DND-41 (cell line): ENCODE measurements around the gene PLD1.

Experiments
- EZH2 ChIP-seq: IDR thresholded peaks from 3 replicates; pipeline ENCODE4 v1.6.1; 2012; ENCODE audit warnings: borderline replicate concordance, low read depth, mild to moderate bottlenecking, moderate library complexity, low read length, inconsistent platforms; ENCODE audit not compliant: severe bottlenecking
- TF ChIP-seq, protein P1 (sequence below): IDR thresholded peaks from 2 replicates; pipeline ENCODE4 v1.5.1; 2012; ENCODE audit warnings: borderline replicate concordance, low read length, moderate library complexity, mild to moderate bottlenecking; ENCODE audit not compliant: poor library complexity, severe bottlenecking; ENCODE audit errors: extremely low read depth

DNA sequence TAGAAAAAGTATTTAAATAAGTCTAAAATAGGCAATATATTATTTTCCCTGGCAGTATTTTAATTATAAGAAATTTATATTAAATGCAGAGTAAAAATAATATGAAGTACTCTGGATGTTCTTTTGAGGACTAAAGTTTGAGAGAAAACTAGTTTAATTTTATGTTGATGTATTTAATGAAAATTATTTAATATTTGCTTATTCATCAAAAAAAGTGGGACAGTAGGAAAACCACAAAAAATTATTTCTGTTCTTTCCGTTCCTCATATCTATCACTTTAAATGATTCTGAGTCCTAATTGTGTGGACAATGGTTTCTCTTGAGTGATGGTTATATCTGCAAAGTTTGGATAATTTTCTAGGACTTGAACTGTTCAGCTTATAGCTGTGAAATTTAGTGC, 202.8 kb downstream of the PLD1 start:
- TF ChIP-seq, protein P1, sequence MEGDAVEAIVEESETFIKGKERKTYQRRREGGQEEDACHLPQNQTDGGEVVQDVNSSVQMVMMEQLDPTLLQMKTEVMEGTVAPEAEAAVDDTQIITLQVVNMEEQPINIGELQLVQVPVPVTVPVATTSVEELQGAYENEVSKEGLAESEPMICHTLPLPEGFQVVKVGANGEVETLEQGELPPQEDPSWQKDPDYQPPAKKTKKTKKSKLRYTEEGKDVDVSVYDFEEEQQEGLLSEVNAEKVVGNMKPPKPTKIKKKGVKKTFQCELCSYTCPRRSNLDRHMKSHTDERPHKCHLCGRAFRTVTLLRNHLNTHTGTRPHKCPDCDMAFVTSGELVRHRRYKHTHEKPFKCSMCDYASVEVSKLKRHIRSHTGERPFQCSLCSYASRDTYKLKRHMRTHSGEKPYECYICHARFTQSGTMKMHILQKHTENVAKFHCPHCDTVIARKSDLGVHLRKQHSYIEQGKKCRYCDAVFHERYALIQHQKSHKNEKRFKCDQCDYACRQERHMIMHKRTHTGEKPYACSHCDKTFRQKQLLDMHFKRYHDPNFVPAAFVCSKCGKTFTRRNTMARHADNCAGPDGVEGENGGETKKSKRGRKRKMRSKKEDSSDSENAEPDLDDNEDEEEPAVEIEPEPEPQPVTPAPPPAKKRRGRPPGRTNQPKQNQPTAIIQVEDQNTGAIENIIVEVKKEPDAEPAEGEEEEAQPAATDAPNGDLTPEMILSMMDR: no peak
- TF ChIP-seq EZH2: no peak
